Measurements from ENCODE around the gene TFF2.

TFF2 gene

DNA sequence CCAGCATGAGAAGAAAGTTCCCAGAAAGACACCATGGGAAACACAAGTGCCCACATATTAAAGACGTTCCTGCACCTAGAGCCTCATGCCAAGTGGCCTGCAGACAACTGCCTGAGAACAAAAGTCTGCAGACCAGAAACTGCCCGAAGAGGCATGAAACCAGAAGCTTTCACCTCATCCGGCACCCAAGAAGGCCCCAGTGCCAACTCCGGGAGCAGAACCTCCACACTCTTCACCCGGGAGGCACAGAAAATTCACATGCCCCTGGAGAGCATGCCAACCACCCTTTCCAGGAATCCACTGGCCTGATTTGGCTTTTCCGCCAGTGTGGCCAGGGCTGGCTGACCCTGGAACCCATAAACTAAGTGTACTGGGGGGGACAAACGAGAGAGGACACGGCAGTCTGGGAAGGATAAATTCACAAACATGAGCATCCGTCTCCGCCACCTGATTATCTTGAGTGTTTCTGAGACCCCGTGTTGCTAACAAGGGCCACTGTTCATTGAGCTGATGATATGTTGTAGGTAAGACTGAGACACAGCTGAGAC lies 6.8 kb downstream of the TFF2 start:
- DNase-seq: no peak

DNA sequence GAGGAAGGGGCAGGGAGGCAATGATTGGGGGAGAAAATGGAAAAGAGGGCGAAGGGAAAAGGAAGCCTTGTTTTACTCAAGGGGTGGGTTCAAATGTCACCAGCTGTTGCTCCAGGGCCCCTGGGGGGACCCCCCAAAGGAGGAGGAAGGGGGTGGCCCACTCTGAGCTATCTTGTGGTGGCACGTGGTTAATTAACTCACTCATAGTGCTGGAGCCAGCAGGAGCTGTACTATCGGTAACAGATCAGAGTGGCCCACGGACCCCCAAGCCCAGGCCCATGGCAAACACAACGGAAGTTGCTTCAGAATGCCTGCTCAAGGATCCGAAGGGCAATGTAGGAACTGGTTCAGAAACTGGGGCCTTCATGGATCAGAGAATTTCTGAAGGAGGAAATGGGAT lies 7.2 kb downstream of the TFF2 start:
- no peak for DNase-seq

DNA sequence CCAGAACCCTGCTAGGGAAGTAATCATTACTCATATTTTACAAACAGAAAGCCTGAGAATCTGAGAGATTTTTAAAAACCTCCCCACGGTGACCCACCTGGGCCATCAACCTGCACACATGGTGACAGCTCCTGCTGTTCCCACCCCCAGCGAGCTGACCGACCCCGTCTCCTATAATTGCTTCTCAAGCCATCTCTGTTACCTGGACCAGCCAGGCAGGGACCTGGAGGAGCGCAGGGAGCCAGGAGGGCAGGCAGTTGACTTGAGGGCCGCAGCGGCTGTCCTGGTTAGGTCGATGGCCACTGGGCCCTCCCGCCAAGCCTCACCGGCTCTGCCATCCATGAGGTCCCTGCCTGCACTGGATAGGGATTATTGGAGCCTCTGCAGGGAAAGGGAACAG lies 7.7 kb downstream of the TFF2 start:
- no peak for DNase-seq

DNA sequence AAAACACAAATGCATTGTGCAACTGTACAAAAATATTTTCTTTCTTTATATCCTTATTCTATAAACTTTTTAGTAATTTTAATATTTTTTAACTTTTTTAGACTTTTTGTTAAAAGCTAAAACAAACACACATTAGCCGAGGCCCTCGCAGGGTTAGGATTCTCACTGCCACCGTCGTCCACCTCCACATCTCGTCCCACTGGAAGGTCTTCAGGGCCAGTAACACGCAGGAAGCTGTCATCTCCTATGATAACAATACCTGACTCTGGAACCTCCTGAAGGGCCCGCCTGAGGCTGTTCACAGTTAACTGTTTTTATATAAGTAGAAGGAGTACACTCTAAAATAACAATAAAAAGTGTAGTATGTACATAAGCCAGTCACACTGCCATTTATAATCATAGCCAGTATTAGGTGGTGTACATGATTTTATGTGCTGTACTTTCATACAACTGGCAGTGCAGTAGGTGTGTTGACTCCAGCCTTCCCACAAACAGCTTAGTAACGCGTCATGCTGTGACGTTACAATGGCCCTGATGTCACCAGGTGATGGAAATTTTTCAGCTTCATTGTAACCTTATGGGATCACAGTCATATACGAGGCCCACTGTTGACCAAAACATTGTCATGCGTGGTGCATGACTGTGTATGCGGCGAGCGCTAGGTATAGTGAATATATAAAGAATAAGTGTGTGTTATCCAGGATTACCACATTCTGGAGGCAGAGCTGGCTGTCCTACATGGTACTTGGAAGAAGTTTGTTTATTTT lies 8.8 kb downstream of the TFF2 start:
- peak; percentile 38 for DNase-seq

DNA sequence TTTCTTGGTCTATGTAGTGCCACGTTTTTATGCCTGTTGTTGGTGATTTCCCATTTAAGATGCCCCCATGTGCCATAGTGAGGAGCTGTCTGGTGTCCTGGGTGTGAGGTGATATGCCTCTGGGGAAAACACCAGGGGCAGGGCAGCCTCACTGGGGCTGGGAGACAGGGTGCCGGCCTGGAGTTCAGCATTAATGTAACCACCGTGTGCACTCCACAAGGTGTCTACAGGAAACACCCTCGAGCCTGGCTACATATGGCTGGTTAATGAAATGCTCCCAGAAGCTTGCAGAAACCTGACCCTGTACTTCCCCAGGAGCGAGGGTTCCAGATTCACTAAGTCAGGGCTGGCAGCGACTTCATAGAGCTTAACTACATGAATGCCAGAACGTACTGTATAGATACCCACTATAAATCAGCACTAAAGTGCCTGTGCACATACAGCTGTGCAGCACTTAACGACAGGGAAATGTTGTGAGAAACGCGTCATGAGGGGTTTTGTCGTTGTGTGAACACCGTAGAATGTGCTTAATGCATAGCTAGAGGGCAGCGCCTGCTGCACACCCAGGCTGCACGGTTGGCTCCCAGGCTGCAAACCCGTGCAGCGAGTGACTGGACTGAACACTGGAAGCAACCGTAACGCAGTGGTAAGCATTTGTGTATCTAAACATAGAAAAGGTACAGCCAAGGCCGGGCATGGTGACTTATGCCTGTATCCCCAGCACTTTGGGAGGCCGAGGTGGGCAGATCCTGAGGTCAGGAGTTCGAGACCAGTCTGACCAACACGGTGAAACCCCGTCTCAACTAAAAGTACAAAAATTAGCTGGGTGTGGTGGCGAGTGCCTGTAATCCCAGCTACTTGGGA lies 10.4 kb downstream of the TFF2 start:
- DNase-seq: peak; percentile 47

DNA sequence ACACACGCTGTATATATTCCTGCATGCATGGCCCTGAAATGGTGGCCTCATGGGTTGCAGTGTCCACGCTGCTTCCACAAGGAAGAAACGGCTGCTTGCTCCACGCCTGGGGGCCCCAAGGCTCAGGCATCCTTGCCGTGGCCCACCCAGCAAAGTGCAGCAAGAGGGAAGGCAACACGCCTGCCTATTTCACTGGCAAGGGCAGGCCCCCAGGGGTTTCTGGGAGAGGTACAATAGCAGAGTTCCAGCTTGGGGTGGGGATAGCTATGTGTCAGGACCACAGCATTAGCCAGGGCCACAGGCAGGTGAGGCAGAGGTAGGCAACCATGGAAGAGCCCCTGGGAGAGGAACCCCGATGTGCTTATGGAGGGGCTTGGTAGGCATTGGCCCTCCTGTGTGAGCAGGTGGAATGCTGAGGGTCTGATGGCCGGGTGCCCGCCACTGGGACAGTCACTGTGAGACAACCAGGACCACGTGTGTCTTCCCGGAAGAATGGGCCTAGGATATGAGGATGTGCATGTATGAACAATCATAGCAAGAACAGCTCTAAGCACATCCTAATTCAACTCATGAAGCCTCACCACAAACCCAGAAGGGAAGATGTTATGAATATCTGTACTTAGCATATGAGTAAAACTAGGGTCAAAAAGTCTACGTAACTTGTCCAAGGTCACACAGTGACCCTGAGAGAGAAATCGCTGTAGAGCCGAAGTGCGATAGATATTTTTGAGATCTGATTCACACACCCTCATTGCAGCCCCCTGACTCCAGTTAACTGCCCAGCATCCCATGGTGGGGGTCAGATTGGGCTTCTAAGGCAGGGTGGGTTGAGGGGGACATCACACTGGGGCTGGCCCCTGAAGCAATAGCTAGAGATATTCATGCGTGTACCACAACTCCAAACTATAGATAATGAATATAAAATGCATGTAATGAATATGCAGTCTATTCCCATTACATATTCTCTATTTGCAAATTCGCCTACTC lies 11.8 kb downstream of the TFF2 start:
- DNase-seq: no peak

DNA sequence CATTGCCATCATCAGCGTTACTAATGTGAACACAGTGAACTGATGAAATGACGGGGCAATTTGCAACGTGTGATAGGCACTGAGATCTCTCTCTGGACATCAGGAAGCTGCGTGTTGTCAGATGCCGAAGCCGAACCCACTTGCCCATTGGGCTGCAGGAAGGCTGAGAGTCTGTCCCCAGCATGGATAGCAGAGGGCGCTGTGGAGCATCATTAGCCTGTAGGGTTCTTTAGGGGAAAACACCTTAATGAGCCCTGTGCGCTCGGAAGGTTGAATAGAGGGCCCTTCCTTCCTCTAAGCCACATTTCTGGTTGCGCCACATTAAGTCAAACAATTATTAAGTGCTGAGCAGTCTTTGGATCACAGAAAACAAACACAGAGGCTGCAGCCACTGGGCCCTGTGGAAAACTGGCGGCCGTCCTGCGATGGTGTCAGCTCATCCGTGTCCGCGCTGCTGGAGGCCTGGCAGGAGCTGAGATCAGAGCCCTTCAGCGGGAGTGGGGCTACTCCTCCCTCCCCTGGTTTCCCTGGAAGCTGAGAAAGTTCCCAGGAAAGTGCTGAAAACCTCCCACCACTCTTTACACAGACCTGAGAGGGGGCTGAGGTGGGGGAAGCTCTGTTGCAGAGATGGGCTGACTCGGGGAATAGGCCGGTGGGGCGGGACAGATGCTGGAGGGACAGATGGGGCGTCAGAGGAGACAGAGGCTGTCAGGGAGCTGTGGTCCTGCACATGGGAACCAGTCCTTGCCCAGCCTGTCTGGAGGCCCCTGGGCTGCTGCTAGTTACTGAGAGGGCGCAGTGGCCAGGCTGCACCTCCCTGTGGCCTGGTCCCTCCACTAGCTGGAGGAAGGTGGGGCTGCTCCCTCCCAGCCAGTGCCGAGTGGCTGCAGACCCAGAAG lies 12.7 kb downstream of the TFF2 start:
- peak; percentile 87 for DNase-seq

DNA sequence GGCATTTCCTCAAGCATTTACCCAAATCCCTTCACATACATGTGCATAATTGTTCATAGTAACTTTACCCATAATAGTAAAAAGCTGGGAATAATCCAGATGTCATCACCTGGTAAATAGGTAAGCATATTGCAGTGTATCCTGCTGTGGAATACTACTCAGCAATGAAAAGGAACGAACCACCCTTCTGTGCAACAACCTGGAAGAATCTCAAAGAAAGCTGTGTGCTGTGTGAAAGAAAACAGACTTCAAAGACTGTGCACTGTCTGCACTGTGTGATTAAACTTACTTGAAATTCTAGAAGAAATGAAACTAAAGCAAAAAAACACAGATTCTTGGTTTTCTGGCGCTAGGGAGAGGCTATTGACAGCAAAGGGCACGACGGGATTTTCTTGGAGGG lies 13.5 kb downstream of the TFF2 start:
- no peak for DNase-seq

DNA sequence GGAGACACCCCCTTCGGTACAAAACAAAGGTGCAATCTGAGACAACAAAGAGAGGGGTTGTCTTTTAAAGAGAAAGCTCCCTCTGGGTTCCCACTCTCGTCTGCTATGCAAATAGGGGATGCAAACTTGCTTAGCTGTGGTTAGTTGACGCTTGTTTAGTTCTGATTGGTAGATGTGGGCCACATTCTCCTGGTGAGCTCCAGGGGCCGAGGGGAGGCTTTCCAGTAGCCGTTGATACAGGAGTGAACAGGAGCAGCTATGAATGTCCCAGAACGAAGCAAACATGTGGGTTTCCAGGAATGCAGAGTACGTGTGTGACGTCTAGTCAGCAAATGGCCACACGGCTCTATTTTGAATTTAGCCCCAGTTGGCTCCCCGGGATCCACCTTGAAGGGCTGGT lies 14.7 kb downstream of the TFF2 start:
- DNase-seq: no peak

DNA sequence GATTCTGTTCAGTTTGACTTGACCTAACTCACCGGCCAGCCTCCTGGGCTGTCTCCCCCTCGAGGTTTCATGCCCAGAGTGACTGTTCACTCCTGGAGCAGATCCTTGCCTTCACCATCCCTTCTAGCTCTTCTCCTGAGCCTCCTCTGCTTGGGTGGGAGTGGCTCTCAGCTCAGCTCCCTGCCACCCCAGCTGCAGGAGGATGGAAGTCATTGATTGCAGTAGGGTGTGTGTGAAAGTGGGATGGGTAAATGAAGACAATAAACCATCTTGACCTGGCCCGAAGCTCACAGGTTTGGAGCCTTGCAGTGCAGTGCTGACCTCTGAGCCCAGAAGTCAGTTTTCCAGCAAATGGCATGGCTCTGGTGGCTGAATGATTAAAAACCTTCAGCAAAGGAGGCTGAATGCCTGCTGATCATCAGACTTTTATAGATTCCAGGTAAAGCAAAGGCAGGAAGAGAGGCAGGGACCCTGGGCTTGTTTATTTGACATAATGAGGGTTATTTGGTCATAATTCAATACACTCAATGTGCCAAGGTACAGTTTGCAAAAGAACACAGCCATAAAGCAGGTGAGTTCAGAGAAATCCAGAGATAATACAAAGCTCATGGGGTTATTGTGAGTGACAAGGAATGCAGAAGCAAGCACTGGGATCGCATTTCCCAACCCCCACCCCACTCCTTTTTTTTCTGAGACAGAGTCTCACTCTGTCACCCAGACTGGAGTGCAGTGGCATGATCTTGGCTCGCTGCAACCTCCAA lies 18.1 kb downstream of the TFF2 start:
- no peak for DNase-seq

DNA sequence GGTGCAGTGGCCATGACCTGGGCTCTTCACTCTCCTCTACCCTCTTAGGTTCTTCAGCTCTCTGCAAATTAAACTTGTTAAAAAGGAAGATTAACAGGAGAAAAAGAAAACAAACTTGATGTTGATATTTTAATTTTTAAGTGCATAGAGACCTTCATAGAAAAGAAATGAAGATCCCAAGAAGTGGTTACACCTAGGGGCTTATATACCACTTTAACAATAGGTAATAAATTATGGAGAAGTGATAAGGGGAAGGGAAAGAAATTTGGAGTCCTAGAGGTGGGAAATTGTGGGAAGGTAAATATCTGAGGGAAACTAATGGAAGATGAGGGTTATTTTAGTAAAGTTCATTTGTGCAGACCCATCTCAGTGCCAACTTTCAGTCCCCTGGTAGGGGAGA lies 19.1 kb downstream of the TFF2 start:
- no peak for DNase-seq

DNA sequence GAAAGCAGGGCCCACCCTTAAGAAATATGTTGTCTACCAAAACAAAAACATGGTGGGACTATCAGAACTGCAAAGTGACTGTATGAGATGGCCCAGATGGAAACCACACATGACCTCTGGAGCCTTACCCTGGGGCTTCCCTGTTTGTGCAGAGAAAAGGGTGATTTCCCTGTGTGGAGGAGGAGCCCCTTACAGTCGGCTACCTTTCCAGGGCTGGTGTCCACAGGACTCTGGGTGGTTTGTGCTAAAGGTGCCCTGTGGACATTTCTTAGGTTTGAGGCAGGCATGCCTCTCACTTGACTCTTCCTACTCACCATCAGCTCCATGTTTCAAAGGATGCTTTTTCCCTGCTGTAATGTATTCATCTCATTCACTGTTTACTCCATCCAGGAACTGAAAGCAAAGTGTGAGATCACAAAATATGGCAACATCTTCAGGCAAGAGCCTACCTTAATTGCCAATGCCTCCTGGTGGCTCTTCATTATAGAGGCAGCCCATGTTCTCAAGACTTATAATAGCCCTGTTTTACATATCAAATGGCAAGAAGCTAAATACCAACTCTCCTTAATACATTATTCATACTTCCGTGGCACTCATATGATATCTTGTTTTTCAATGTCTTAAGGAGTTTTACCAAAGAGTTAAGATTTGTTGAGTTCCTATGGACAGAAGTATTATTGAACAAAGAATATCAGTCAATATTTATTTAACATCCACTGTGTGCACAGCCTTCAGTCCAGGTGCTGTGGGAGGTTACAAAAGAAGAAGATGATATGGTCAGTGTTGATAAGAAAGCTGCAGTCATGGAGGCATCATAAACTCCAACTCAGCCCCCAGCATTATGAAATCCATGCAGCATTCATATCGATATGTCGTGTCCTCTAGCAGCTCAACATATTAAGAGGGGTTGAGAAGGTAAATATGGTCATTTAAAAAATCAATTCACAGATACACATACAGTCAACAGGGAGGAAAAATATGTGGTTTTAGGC lies 20.1 kb downstream of the TFF2 start:
- DNase-seq: peak; percentile 9

DNA sequence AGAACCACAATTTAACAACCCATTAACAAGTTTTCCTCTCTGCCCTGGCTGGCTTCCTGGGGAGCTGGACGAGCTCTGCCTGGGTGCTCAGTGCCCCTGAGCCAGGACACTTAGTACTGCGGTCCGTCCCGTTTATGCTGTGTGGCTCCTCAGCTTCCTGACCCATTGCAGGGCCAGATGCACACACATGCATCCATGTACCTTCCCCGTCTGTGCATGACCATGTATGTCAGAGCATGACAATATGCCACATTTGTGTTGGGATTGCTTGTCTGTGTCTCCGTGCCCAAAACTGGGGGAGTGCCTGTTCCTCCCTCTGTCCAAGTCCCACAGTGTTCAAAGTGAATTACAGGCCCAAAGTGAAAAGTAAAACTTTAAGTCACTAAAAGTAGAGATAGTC lies 25.9 kb downstream of the TFF2 start:
- no peak for DNase-seq

DNA sequence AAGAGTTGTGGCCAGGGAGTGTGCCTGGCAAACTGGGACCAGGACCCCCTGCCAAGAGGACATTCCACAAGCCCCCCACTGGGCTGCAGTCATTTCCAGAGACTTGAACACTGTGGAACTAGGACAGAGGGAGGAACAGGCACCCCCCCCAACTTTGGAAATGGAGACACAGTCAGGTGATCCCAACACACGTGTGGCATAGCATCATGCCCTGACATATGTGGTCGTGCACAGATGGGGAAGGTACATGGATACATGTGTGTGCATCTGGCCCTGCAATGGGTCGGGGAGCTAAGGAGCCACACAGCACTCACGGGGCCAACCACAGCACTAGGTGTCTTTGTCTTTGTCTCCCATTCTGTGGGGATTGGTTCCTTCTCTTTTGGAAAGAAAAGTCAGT lies 28.9 kb downstream of the TFF2 start:
- DNase-seq: no peak

DNA sequence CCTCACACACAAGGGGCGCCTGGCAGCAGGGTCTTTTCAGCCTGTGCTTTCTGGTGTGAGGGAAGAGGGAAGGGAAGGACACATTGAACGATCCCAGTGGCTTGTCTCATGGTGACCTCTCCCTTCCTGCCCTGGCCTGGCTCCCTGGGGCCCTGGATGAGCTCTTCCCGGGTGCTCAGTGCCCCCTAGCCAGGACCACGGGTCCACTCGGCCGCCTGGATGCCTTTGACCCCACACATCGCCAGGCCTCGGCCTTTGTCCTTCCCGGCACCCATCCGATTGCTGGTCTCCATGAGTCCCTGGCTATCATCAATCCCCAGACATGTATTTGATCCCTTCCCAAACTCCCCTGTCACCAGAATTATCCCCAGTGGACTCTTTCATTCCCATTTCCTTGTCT lies 29.6 kb downstream of the TFF2 start:
- no peak for DNase-seq

DNA sequence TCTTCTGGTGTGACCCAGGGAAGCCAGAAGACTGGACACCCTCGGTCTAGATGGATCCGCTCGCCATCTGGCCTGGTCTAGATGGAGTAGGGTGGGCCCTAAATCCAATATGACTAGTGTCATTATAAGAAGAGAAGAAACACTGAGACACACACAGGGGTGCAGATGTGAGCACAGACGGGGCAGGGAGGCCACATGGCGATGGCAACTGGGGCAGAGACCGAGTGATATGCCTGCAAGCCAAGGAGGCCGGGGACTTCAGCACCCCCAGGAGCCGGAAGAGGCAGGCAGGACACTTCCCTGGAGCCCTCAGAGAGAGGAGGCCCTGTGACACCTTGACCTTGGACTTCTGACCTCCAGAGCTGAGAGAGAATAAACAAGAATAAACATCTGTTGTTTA lies 30.0 kb downstream of the TFF2 start:
- no peak for DNase-seq

DNA sequence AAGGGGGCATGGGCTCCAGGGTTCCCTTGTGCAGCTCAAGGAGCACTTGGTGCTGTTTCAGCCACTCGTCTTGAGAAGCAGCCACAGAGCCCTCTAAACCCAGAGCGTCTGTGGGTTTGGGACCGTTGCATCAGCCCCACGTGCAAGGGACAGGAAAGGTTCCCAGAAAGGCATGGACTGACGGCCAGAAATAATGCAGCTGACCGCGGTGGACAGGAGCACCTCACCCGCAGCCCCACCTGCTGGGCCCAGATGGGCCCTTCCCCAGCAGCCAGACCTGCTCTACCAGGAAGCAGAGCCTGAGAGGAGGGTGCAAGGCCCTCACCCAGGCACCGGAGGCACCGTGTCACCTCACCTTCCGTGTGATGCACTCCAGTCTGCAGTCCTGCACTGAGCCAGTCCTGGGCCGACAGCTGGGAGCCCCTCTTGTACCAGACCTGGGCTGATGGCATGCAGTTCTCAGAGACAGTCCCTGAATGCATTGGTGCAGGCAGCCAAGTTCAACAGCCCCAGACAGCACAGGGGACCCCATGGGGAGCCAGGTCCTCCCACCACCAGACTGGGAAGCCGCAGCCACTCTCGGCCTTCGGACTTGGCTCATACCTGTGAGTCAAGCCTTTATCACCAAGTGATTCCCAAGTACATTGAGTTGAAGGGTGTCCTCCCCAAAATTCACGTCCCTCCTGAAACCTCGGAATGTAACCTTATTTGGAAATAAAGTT lies 30.8 kb downstream of the TFF2 start:
- peak; percentile 19 for DNase-seq

DNA sequence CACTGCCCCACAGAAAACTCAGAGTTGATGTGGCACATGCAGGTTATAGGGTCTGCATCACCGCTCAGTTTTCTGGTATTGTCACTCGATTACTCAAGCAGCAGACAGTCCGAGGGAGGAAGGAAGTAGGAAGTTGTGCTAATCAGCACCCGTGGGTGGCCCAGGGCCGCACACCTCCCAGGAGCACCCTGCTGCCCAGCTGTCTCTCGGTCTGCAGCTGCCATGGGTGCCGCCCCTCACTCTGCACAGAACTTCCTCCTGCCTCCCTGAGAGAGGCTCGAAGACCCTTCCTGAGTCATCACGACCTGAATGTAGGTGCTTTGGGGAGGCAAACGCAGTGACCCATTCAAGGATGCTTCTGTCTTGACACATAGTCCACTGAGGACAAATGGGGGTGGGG lies 31.4 kb downstream of the TFF2 start:
- no peak for DNase-seq
